Measurements from ENCODE around the gene RPS6KA1. TPM values are rescaled to one million over a fixed set of nuclear protein-coding genes. Genes with fewer than 3 reads are reported as not detected.

The RPS6KA1 gene
- total RNA-seq, 5 donors from 2014 or later (not counting 1 experiment from before 2014, with no cell fraction given): 85.8 to 123 (median 101) TPM

- Histone ChIP-seq H3K27me3 (replicated peaks in 1 of 2; ENCODE audit: control insufficient read depth in 2 of 2, extremely low read depth in 1 of 2, insufficient read depth in 2 of 2, low read length in 1 of 2) (peaks cover 0 to 1% of the 10 kb centered on the region in 2 experiments), H3K4me3 (ENCODE audit: control insufficient read depth in 1 of 2, extremely low read depth in 1 of 2, low read length in 1 of 2) (no peak overlapping the region), H3K27ac (ENCODE audit: low read length) (no peak overlapping the region), H3K4me1 (ENCODE audit: control insufficient read depth in 1 of 2, extremely low read depth in 1 of 2, insufficient read depth in 2 of 2, low read length in 2 of 2) (peaks cover 9 to 19% of the 10 kb centered on the region in 2 experiments), H3K36me3 (ENCODE audit: control insufficient read depth in 2 of 2, extremely low read depth in 1 of 2, insufficient read depth in 1 of 2, low read length in 1 of 2) (no peaks in the 10 kb centered on the region), H3K9me3 (no peaks in the 10 kb centered on the region)
- no peaks in the 10 kb centered on the region for H3K36me3 Mint-ChIP-seq
- ATAC-seq (replicated peaks in 1 of 4) (no peak), DNase-seq (no peak)
- ChIA-PET POLR2A (interaction anchor here in 1 of 2 donors (0.6 kb wide), 1 partner anchor 126 kb away, joined by 3 read pairs; no protein-coding TSS in a partner anchor), CTCF (interaction anchor here in 1 of 2 donors (1.0 to 1.4 kb wide), 3 partner anchors 62 to 174 kb away, joined by 3 to 5 read pairs (median 4); partner anchors contain the start of gene PIGV)
- no CpG with 5 or more reads among the region's 1 CpG for WGBS (ENCODE audit: insufficient coverage)
- peaks cover 13 to 17% (median 15%) of the 10 kb centered on the region in 3 donors for H3K4me1 Mint-ChIP-seq
- no peak overlapping the region for H3K27ac Mint-ChIP-seq
- no peak overlapping the region for H3K4me3 Mint-ChIP-seq
- no peaks in the 10 kb centered on the region for H3K27me3 Mint-ChIP-seq
- no peaks in the 10 kb centered on the region for H3K9me3 Mint-ChIP-seq
These were observed 85.3 kb downstream of the RPS6KA1 start for GRCh38 chr1:26614655-26615411.

GRCh38 chr1:26616881-26617280, 87.3 kb downstream of the RPS6KA1 start:
- peak overlapping the region in 1 of 2 donors; percentile 19 for H3K27ac Mint-ChIP-seq
- ATAC-seq (replicated peaks in 1 of 4) (no peak), DNase-seq (no peak)
- no CpG with 5 or more reads among the region's 2 CpGs for WGBS (ENCODE audit: insufficient coverage)
- CTCF ChIA-PET: no interaction called here
- H3K27me3 Mint-ChIP-seq: no peaks in the 10 kb centered on the region
- H3K4me1 Mint-ChIP-seq: peaks cover 22 to 28% (median 23%) of the 10 kb centered on the region in 3 donors
- H3K27ac ChIP-seq (ENCODE audit: low read length): no peak overlapping the region
- H3K9me3 Mint-ChIP-seq: no peaks in the 10 kb centered on the region
- no peaks in the 10 kb centered on the region for H3K36me3 Mint-ChIP-seq
- H3K4me1 ChIP-seq (ENCODE audit: control insufficient read depth in 1 of 2, extremely low read depth in 1 of 2, insufficient read depth in 2 of 2, low read length in 2 of 2): peaks cover 20 to 21% of the 10 kb centered on the region in 2 experiments
- H3K36me3 ChIP-seq (ENCODE audit: control insufficient read depth in 2 of 2, extremely low read depth in 1 of 2, insufficient read depth in 1 of 2, low read length in 1 of 2): no peaks in the 10 kb centered on the region
- H3K9me3 ChIP-seq: no peaks in the 10 kb centered on the region
- H3K27me3 ChIP-seq (replicated peaks in 1 of 2; ENCODE audit: control insufficient read depth in 2 of 2, extremely low read depth in 1 of 2, insufficient read depth in 2 of 2, low read length in 1 of 2): no peaks in the 10 kb centered on the region
- POLR2A ChIA-PET: no interaction called here
- no peak overlapping the region for H3K4me3 ChIP-seq (ENCODE audit: control insufficient read depth in 1 of 2, extremely low read depth in 1 of 2, low read length in 1 of 2)
- no peak overlapping the region for H3K4me3 Mint-ChIP-seq

- no peak overlapping the region for H3K27ac ChIP-seq (ENCODE audit: low read length)
- H3K27ac Mint-ChIP-seq: peak overlapping the region in 1 of 2 donors; percentile 64
- POLR2A ChIA-PET: interaction anchor here (0.5 to 0.7 kb wide), 2 partner anchors 121 to 224 kb away, joined by 3 read pairs; no protein-coding TSS in a partner anchor
These were observed 89.0 kb downstream of the RPS6KA1 start for GRCh38 chr1:26618561-26618960.

More at GRCh38 chr1:26618561-26618960, 89.0 kb downstream of the RPS6KA1 start:
- no peak for DNase-seq
- no peaks in the 10 kb centered on the region for H3K36me3 Mint-ChIP-seq
- Histone ChIP-seq H3K4me3 (ENCODE audit: control insufficient read depth in 1 of 2, extremely low read depth in 1 of 2, low read length in 1 of 2) (no peak overlapping the region), H3K4me1 (ENCODE audit: control insufficient read depth in 1 of 2, extremely low read depth in 1 of 2, insufficient read depth in 2 of 2, low read length in 2 of 2) (peaks cover 20 to 21% of the 10 kb centered on the region in 2 experiments), H3K9me3 (no peaks in the 10 kb centered on the region), H3K27me3 (replicated peaks in 1 of 2; ENCODE audit: control insufficient read depth in 2 of 2, extremely low read depth in 1 of 2, insufficient read depth in 2 of 2, low read length in 1 of 2) (no peaks in the 10 kb centered on the region), H3K36me3 (ENCODE audit: control insufficient read depth in 2 of 2, extremely low read depth in 1 of 2, insufficient read depth in 1 of 2, low read length in 1 of 2) (no peaks in the 10 kb centered on the region)
- no peaks in the 10 kb centered on the region for H3K9me3 Mint-ChIP-seq
- H3K27me3 Mint-ChIP-seq: no peaks in the 10 kb centered on the region
- ATAC-seq (replicated peaks in 1 of 4): no peak
- H3K4me3 Mint-ChIP-seq: peak overlapping the region in 1 of 3 donors; percentile 23
- no CpG with 5 or more reads among the region's 3 CpGs for WGBS (ENCODE audit: insufficient coverage)
- peaks cover 22 to 29% (median 23%) of the 10 kb centered on the region in 3 donors for H3K4me1 Mint-ChIP-seq
- CTCF ChIA-PET: no interaction called here

Other genes starting within 250 kb of the RPS6KA1 start
- 100 to 1,000 TPM; 218 to 457 (median 370) TPM for gene SH3BGRL3, start 249.7 kb upstream of the RPS6KA1 start, total RNA-seq
- 100 to 1,000 TPM in 3 of 5 donors, 10 to 100 TPM in 2; 39.5 to 112 (median 104) TPM for gene UBXN11, start 223.1 kb upstream of the RPS6KA1 start, total RNA-seq
- 1,000 to 10,000 TPM in 4 of 5 donors, 100 to 1,000 TPM in 1; 994 to 1,121 (median 1,054) TPM for gene CD52, start 211.8 kb upstream of the RPS6KA1 start, total RNA-seq
- gene CRYBG2, start 175.6 kb upstream of the RPS6KA1 start, total RNA-seq: 1 to 10 TPM; 3.0 to 7.3 (median 5.1) TPM
- 10 to 100 TPM in 2 of 5 donors, 1 to 10 TPM in 2, under 1 TPM in 1; 0.32 to 23.1 (median 5.3) TPM for gene ZNF683, start 157.0 kb upstream of the RPS6KA1 start, total RNA-seq
- 1 to 10 TPM in 2 of 5 donors, under 1 TPM in 1, not detected in 2; 0.95 to 1.3 (median 1.1) TPM for gene LIN28A, start 118.9 kb upstream of the RPS6KA1 start, total RNA-seq
- 10 to 100 TPM; 34.9 to 48.2 (median 42.9) TPM for gene DHDDS, start 97.4 kb upstream of the RPS6KA1 start, total RNA-seq
- gene HMGN2, start 57.3 kb upstream of the RPS6KA1 start, total RNA-seq: 100 to 1,000 TPM; 310 to 341 (median 325) TPM
- 100 to 1,000 TPM; 122 to 148 (median 126) TPM for gene ARID1A, start 166.3 kb downstream of the RPS6KA1 start, total RNA-seq

All from T-cell (primary cell).